Hepatocyte (in vitro differentiated cells): ENCODE data around the gene DNAJB13. TPM values are rescaled to one million over a fixed set of nuclear protein-coding genes. Genes with fewer than 3 reads are reported as not detected.

ENCODE experiments used
- DNase-seq: peaks from one replicate; pipeline ENCODE4 v3.0.0-alpha.2; 2016; ENCODE audit warnings: low spot score
- H2AFZ ChIP-seq: fragments of 200-600 bp; sonication (generic); 2 replicates; pipeline ENCODE4 v1.6.0; 2016; ENCODE audit warnings: antibody characterized with exemption, mild to moderate bottlenecking
- H3K27ac ChIP-seq: fragments of 200-600 bp; sonication (generic); 2 replicates; pipeline ENCODE4 v1.5.1; 2016; ENCODE audit warnings: mild to moderate bottlenecking
- H3K27me3 ChIP-seq: fragments of 200-600 bp; sonication (generic); 2 replicates; pipeline ENCODE4 v1.6.1; 2016
- H3K36me3 ChIP-seq: fragments of 200-600 bp; sonication (generic); replicated peaks from 2 replicates; pipeline ENCODE4 v1.5.1; 2016; ENCODE audit warnings: low read depth; ENCODE audit not compliant: insufficient read depth
- H3K4me1 ChIP-seq: fragments of 200-600 bp; sonication (generic); 2 replicates; pipeline ENCODE4 v1.5.1; 2016; ENCODE audit warnings: mild to moderate bottlenecking, moderate library complexity; ENCODE audit not compliant: insufficient read depth
- H3K4me2 ChIP-seq: fragments of 200-600 bp; sonication (generic); 2 replicates; pipeline ENCODE4 v1.6.0; 2016
- H3K4me3 ChIP-seq: fragments of 200-600 bp; sonication (generic); 2 replicates; pipeline ENCODE4 v1.5.1; 2016; ENCODE audit warnings: mild to moderate bottlenecking
- H3K79me2 ChIP-seq: fragments of 200-600 bp; sonication (generic); 2 replicates; pipeline ENCODE4 v1.6.0; 2017; ENCODE audit warnings: mild to moderate bottlenecking
- H3K9me2 ChIP-seq: fragments of 200-600 bp; sonication (generic); replicated peaks from 2 replicates; pipeline ENCODE4 v1.6.0; 2017; ENCODE audit warnings: mild to moderate bottlenecking; ENCODE audit not compliant: insufficient read depth
- H3K9me3 ChIP-seq: fragments of 200-600 bp; sonication (generic); 2 replicates; pipeline ENCODE4 v1.5.1; 2016; ENCODE audit warnings: low read depth, mild to moderate bottlenecking
- H4K20me1 ChIP-seq: fragments of 200-600 bp; sonication (generic); 2 replicates; pipeline ENCODE4 v1.6.0; 2016; ENCODE audit warnings: mild to moderate bottlenecking; ENCODE audit not compliant: insufficient read depth, poor library complexity, severe bottlenecking
- EZH2 ChIP-seq: fragments of 200-600 bp; sonication (generic); IDR thresholded peaks from 2 replicates; pipeline ENCODE4 v1.6.1; 2016; ENCODE audit warnings: antibody characterized with exemption, mild to moderate bottlenecking, borderline replicate concordance
- EZH2phosphoT487 ChIP-seq: fragments of 200-600 bp; sonication (generic); IDR thresholded peaks from one replicate; pipeline ENCODE4 v1.6.1; 2018; ENCODE audit warnings: antibody characterized with exemption, mild to moderate bottlenecking, low read depth, moderate library complexity; ENCODE audit not compliant: unreplicated experiment, severe bottlenecking
- WGBS: methylation state at CpG from one replicate; pipeline ENCODE4 v1.1.6; 2016; ENCODE audit warnings: low lambda C conversion rate; ENCODE audit errors: missing lambda C conversion rate; 5-methylcytosine and 5-hydroxymethylcytosine counted together
- polyA plus RNA-seq: library from polyadenylated mRNA; unstranded; fragments of >200 nt; fragmentation: Nextera tagmentation; extraction: Ambion mirVana; gene quantifications from 2 replicates; pipeline ENCODE4 v1.2.1, GENCODE V29; 2016
- total RNA-seq: library from RNA; depleted of rRNA; stranded (reverse); fragments of >200 nt; gene quantifications from 2 replicates; pipeline ENCODE4 v1.2.3, GENCODE V29; 2014
- TF ChIP-seq, protein P1 (sequence below): fragments of 200-600 bp; sonication (generic); IDR thresholded peaks from 2 replicates; pipeline ENCODE4 v1.5.1; 2016; ENCODE audit warnings: antibody characterized with exemption, mild to moderate bottlenecking; ENCODE audit not compliant: poor library complexity

DNAJB13 gene
- total and polyA plus RNA-seq, 2 experiments from 2014 or later = 0.70 TPM; not detected in 1

DNA sequence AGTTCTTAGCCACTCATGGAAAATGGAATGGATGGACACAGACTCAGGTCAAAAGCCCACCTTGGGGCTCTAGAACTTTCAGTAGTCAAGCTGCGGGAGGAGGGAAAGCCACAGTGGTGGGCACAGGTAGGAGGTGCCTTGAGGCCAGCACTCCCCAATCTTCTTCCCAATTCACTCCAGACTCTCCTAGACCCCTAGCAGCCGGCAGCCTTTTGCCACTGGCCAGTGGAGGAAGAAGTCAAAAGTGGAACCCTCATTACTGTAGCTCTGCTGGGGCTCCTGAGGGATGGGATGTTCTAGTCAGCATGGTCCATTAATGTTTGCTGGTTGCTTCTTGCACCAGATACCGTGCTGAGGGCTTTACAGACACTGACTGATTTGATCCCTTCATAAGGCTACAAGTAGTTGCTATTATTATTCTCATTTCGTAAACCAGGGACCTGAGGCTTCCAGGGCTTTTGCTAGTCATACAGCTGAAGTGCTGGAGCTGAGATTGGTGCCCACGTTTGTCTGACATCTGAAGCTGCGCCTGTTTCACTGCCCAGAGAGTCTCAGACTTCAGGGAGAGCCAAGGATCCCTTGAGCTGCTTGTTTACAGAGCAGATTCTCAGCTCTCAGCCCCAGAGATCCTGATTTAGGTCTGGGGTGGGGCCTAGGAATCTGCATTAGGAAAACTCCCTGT lies 57.0 kb downstream of the DNAJB13 start:
- Histone ChIP-seq H4K20me1 (no peaks in the 10 kb centered on the region), H3K9me2 (no peaks in the 10 kb centered on the region), H3K4me2 (no peak overlapping the region), H3K79me2 (no peaks in the 10 kb centered on the region), H3K4me1 (no peaks in the 10 kb centered on the region), H3K9me3 (no peaks in the 10 kb centered on the region), H3K27ac (no peak overlapping the region), H3K4me3 (no peak overlapping the region), H2AFZ (no peak overlapping the region), H3K27me3 (no peaks in the 10 kb centered on the region), H3K36me3 (no peaks in the 10 kb centered on the region)
- TF ChIP-seq, protein P1, sequence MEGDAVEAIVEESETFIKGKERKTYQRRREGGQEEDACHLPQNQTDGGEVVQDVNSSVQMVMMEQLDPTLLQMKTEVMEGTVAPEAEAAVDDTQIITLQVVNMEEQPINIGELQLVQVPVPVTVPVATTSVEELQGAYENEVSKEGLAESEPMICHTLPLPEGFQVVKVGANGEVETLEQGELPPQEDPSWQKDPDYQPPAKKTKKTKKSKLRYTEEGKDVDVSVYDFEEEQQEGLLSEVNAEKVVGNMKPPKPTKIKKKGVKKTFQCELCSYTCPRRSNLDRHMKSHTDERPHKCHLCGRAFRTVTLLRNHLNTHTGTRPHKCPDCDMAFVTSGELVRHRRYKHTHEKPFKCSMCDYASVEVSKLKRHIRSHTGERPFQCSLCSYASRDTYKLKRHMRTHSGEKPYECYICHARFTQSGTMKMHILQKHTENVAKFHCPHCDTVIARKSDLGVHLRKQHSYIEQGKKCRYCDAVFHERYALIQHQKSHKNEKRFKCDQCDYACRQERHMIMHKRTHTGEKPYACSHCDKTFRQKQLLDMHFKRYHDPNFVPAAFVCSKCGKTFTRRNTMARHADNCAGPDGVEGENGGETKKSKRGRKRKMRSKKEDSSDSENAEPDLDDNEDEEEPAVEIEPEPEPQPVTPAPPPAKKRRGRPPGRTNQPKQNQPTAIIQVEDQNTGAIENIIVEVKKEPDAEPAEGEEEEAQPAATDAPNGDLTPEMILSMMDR = no peak
- TF ChIP-seq EZH2phosphoT487 (no peak), EZH2 (no peak)
- WGBS = 83% methylated on average over 6 of the region's 6 CpGs
- DNase-seq = no peak

DNA sequence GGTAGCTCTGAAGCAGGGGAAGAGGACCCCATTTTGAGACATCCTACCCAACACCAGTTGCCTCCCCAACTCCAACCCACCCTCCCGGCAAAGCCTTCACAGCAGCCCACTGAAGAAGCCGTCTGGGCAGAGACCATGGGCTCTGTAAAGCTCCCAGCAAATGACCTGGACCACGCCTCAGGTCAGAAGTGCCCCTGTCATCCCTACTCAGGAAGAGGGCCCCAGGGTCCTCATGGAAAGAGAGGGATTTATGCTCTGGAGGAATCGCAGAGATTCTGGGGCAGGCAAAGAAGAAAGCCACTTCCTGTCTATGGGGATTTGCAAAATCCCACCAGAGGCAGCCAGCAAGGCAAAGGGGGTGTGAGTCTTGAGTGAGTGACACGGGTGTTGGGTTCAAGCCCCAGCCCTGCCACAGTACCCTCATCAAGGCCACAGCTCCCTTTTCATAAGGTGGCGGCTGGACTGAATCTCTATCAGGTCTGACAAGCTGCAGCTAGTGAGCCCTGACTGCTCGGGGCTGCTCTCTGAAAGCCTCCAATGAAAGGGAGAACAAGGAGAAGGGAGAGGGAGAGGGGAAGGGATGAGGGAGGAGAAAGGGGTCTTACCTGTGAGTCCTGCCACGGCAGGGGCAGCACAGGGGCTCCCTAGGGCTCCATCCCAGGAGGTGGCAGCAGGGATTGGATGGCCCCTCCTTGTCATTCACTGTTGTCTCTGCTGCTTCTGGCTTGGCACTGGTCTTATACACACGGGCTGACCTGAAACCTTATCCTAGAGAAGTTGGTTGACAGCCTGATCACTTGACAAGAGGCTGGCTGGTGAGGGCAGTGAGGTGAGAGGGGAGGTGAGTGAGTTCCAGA lies 57.8 kb downstream of the DNAJB13 start, which contains the start of gene UCP3:
Gene UCP3, minus strand, starts transcription at position 713 of the 857 bp plus-strand sequence. CDS start 2,043 bp downstream, outside the sequence.
- H3K27me3 ChIP-seq = no peaks in the 10 kb centered on the region
- no peak within 1 kb of the TSS for H3K4me2 ChIP-seq
- H3K79me2 ChIP-seq = no peaks in the 10 kb centered on the region
- no peaks in the 10 kb centered on the region for H3K4me1 ChIP-seq
- H3K9me2 ChIP-seq = no peaks in the 10 kb centered on the region
- no peak for DNase-seq
- H3K9me3 ChIP-seq = no peaks in the 10 kb centered on the region
- no peak within 1 kb of the TSS for H3K27ac ChIP-seq
- H4K20me1 ChIP-seq = no peaks in the 10 kb centered on the region
- no peak within 1 kb of the TSS for H3K4me3 ChIP-seq
- WGBS = 78% methylated on average over 9 of the region's 9 CpGs
- TF ChIP-seq, protein P1 = no peak
- no peak for TF ChIP-seq EZH2
- TF ChIP-seq EZH2phosphoT487 = no peak
- no peaks in the 10 kb centered on the region for H3K36me3 ChIP-seq
- H2AFZ ChIP-seq = no peak within 1 kb of the TSS

DNA sequence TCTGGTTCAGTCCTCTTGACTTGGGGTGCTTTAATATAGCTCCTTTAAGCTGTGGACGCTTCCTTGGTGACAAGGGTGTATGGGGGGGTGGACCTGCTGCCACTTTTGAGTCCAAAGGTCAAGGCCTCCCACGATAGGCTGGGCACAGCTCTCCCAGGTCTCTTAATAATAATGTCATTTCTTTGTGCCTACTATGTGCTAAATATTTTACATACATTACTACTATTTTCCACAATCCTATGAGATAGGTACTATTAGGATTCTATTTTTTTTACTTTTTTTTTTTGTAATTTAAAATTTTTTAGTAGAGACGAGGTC lies 58.4 kb downstream of the DNAJB13 start:
- TF ChIP-seq, protein P1 = no peak
- TF ChIP-seq EZH2phosphoT487 (no peak), EZH2 (no peak)
- Histone ChIP-seq H3K36me3 (no peaks in the 10 kb centered on the region), H2AFZ (no peak overlapping the region), H3K27me3 (no peaks in the 10 kb centered on the region), H3K4me2 (no peak overlapping the region), H3K27ac (no peak overlapping the region), H3K79me2 (no peaks in the 10 kb centered on the region), H3K4me1 (no peaks in the 10 kb centered on the region), H4K20me1 (no peaks in the 10 kb centered on the region), H3K4me3 (no peak overlapping the region), H3K9me2 (no peaks in the 10 kb centered on the region), H3K9me3 (no peaks in the 10 kb centered on the region)
- no peak for DNase-seq
- 83% methylated on average over 3 of the region's 3 CpGs for WGBS
